Gastroesophageal sphincter (tissue), 3 donors: ENCODE measurements around the gene CD34.

Experiments used
- CTCF ChIP-seq, 4 experiments: fragments of 200-600 bp in 2 of 4; fragments of 450-650 bp in 2 of 4; sonication (generic) in 1 of 4; IDR thresholded peaks; one replicate each; pipeline ENCODE4 v1.5.1; 2017 to 2019; ENCODE audit warnings: antibody characterized with exemption in 4 of 4, mild to moderate bottlenecking in 2 of 4, moderate library complexity in 2 of 4
- EP300 ChIP-seq: sonication (generic); formaldehyde crosslinking; IDR thresholded peaks from one replicate; pipeline ENCODE4 v1.6.1; 2017; ENCODE audit warnings: antibody characterized with exemption, mild to moderate bottlenecking

DNA sequence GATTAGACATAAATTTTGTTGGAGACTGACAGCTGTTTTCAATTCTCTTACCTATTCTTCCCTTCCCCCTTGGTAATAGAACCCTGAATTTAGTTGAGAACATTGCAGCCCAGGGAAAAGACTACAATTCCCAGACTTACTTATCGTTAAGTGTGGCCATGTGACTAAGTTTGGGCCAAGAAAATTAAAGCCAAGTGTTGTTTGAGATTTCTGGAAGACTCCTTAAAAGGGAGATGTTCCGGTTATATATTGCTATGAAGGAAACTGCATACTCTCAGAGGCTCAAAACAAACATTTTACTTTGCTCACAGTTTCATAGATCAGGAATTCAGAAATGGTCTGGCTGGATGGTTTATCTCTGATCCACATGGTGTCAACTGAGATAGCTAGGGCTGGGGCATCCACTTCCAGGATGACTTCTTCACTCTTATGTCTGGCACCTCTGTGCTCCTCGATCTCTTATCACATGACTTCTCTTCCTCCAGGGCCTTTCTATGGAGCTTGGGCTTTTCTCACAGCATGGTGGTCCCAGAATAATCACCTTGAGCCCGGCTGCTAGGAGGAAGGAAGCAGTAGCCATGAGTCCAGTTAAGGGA lies 22.4 kb upstream of the CD34 start:
- TF ChIP-seq CTCF (IDR thresholded peaks at IDR 0.05) (no peak), EP300 (no peak)
